GM12878 (cell line): ENCODE results near the gene TMCO6. TPM values are rescaled to one million over a fixed set of nuclear protein-coding genes. Genes with fewer than 3 reads are reported as not detected.

ENCODE experiments used
- ATAC-seq: fragments of 200-7000 bp; cut with Tn5 transposase; 3 replicates; pipeline ENCODE4 v1.9.1; 2020; ENCODE audit warnings: mild to moderate bottlenecking, moderate library complexity
- BruUV-seq: library from RNA; stranded (reverse); fragments of 400-500 nt; replicated peaks from 2 replicates; lab custom pipeline; 2021; lab: Mats Ljungman, UMichigan
- CTCF ChIA-PET: fragments of 300-600 bp; sonication (Branson Sonifier 250); formaldehyde crosslinking; extraction: SDS; loops from one replicate; lab custom pipeline; 2021; ENCODE audit warnings: inconsistent platforms; lab: Yijun Ruan, JAX
- POLR2A ChIA-PET: fragments of 350-600 bp; formaldehyde crosslinking; extraction: SDS; loops from one replicate; lab custom pipeline; 2021; ENCODE audit warnings: inconsistent platforms; lab: Charles Lee
- RAD21 ChIA-PET: fragments of 300-600 bp; sonication (Branson Sonifier 250); formaldehyde crosslinking; loops from one replicate; lab custom pipeline; 2023; ENCODE audit warnings: antibody characterized with exemption; ENCODE audit not compliant: unreplicated experiment; lab: Charles Lee
- SMC1A ChIA-PET: fragments of 300-600 bp; sonication (Branson Sonifier 250); formaldehyde crosslinking; loops from one replicate; lab custom pipeline; 2023; ENCODE audit not compliant: unreplicated experiment, uncharacterized antibody; lab: Charles Lee
- DNase-seq: peaks from one replicate; pipeline ENCODE4 v3.0.0-alpha.2; 2011; ENCODE audit warnings: low read depth, low spot score
- FAIRE-seq: peaks from 3 replicates; lab custom pipeline; 2011; peaks lifted over from hg19 to GRCh38; lab: Jason Lieb, UNC
- H2AFZ ChIP-seq: 2 replicates; pipeline ENCODE4 v1.6.0; 2011; ENCODE audit warnings: low read depth, low read length, control low read depth; ENCODE audit not compliant: control insufficient read depth
- H3K27ac ChIP-seq: 2 replicates; pipeline ENCODE4 v1.5.1; 2011; ENCODE audit warnings: control low read depth; ENCODE audit not compliant: control insufficient read depth, insufficient read depth
- H3K27me3 ChIP-seq, 2 experiments: replicated peaks in 1 of 2; 2 replicates each; pipeline versions ENCODE4 v1.6.0 to v1.6.1; 2011; ENCODE audit warnings: low read length in 1 of 2; ENCODE audit not compliant: control insufficient read depth in 2 of 2, insufficient read depth in 2 of 2
- H3K36me3 ChIP-seq, 2 experiments: 2 replicates each; pipeline ENCODE4 v1.5.1; 2011; ENCODE audit warnings: low read length in 1 of 2; ENCODE audit not compliant: control insufficient read depth in 2 of 2, insufficient read depth in 2 of 2
- H3K4me1 ChIP-seq: 2 replicates; pipeline ENCODE4 v1.6.1; 2011; ENCODE audit warnings: mild to moderate bottlenecking, low read length, moderate library complexity, mixed read lengths; ENCODE audit not compliant: control insufficient read depth, insufficient read depth
- H3K4me2 ChIP-seq: 2 replicates; pipeline ENCODE4 v1.6.0; 2011; ENCODE audit warnings: control low read depth; ENCODE audit not compliant: control insufficient read depth, insufficient read depth
- H3K4me3 ChIP-seq: fragments of 200-600 bp; sonication (generic); 2 replicates; pipeline ENCODE4 v1.5.1; 2016
- H3K79me2 ChIP-seq: 2 replicates; pipeline ENCODE4 v1.6.0; 2011; ENCODE audit warnings: low read length; ENCODE audit not compliant: control insufficient read depth, insufficient read depth
- H3K9ac ChIP-seq: 2 replicates; pipeline ENCODE4 v1.8.0; 2011; ENCODE audit warnings: low read length, control low read depth, mixed read lengths; ENCODE audit not compliant: control insufficient read depth, insufficient read depth
- H3K9me3 ChIP-seq: replicated peaks from 3 replicates; pipeline ENCODE4 v1.5.1; 2011; ENCODE audit warnings: mild to moderate bottlenecking, low read length; ENCODE audit not compliant: control insufficient read depth, insufficient read depth
- H4K20me1 ChIP-seq: 2 replicates; pipeline ENCODE4 v1.6.0; 2011; ENCODE audit not compliant: control insufficient read depth, insufficient read depth
- BMI1 ChIP-seq: fragments of 450-650 bp; IDR thresholded peaks from 2 replicates; pipeline ENCODE4 v1.6.1; 2016; ENCODE audit warnings: mild to moderate bottlenecking, moderate library complexity, borderline replicate concordance
- CHD2 ChIP-seq: IDR thresholded peaks from 2 replicates; pipeline ENCODE4 v1.6.1; 2011; ENCODE audit warnings: low read depth, low read length, improper control_type of control experiment, borderline replicate concordance
- KAT2A ChIP-seq: conservative IDR thresholded peaks from 2 replicates; pipeline ENCODE4 v1.6.1; 2011; ENCODE audit warnings: low read depth, low read length; ENCODE audit not compliant: control insufficient read depth
- MXI1 ChIP-seq: fragments of 150-350 bp; IDR thresholded peaks from 2 replicates; pipeline ENCODE4 v1.6.1; 2011; ENCODE audit warnings: low read depth, mild to moderate bottlenecking, inconsistent platforms, low read length, improper control_type of control experiment
- MYC ChIP-seq: IDR thresholded peaks from 2 replicates; pipeline ENCODE4 v1.6.1; 2011; ENCODE audit warnings: mild to moderate bottlenecking, low read length, moderate library complexity, inconsistent platforms; ENCODE audit not compliant: insufficient read depth, insufficient replicate concordance, insufficient read length, severe bottlenecking
- NFXL1 ChIP-seq: fragments of 450-650 bp; IDR thresholded peaks from 2 replicates; pipeline ENCODE4 v1.6.1; 2017; ENCODE audit warnings: antibody characterized with exemption, mild to moderate bottlenecking, borderline replicate concordance
- NFYB ChIP-seq: IDR thresholded peaks from 2 replicates; pipeline ENCODE4 v1.6.1; 2011; ENCODE audit warnings: low read depth, mild to moderate bottlenecking, low read length, improper control_type of control experiment, moderate library complexity; ENCODE audit not compliant: insufficient read depth
- NRF1 ChIP-seq: conservative IDR thresholded peaks from 2 replicates; pipeline ENCODE4 v1.6.1; 2011; ENCODE audit warnings: mild to moderate bottlenecking, low read depth, low read length, improper control_type of control experiment
- PAX8 ChIP-seq: fragments of 450-650 bp; IDR thresholded peaks from 2 replicates; pipeline ENCODE4 v1.6.1; 2017; ENCODE audit warnings: mild to moderate bottlenecking, moderate library complexity
- PML ChIP-seq: IDR thresholded peaks from 2 replicates; pipeline ENCODE4 v1.6.1; 2012; ENCODE audit warnings: low read length, inconsistent platforms
- POLR2AphosphoS5 ChIP-seq: IDR thresholded peaks from 2 replicates; pipeline ENCODE4 v1.6.1; 2011; ENCODE audit warnings: mild to moderate bottlenecking, low read length, inconsistent platforms
- RELB ChIP-seq: fragments of 450-650 bp; IDR thresholded peaks from 2 replicates; pipeline ENCODE4 v1.6.1; 2017; ENCODE audit warnings: low read depth, mild to moderate bottlenecking, moderate library complexity
- REST ChIP-seq: IDR thresholded peaks from 2 replicates; pipeline ENCODE4 v1.6.1; 2012; ENCODE audit warnings: mild to moderate bottlenecking, low read depth, low read length
- SREBF2 ChIP-seq: IDR thresholded peaks from 2 replicates; pipeline ENCODE4 v1.6.1; 2012; ENCODE audit warnings: mild to moderate bottlenecking, low read length
- STAT3 ChIP-seq: IDR thresholded peaks from 2 replicates; pipeline ENCODE4 v1.6.1; 2011; ENCODE audit warnings: low read depth, low read length, improper control_type of control experiment
- WGBS: methylation state at CpG from one replicate; pipeline ENCODE4 v1.1.6; 2016; ENCODE audit warnings: low lambda C conversion rate; ENCODE audit not compliant: insufficient replicate concordance, insufficient coverage; ENCODE audit errors: missing lambda C conversion rate; 5-methylcytosine and 5-hydroxymethylcytosine counted together
- in situ Hi-C: fragments of 300-500 bp; cut with MboI; formaldehyde crosslinking; loops from 9 replicates; pipeline ENCODE4 v1.14.3; 2018; ENCODE audit warnings: mixed read lengths
- intact Hi-C: fragments of 100-400 bp; cut with micrococcal nuclease; formaldehyde crosslinking; loops from one replicate; pipeline ENCODE4 v1.14.2; 2022; ENCODE audit not compliant: unreplicated experiment
- polyA plus RNA-seq, 11 experiments: library from polyadenylated mRNA; depleted of rRNA in 4 of 11; unstranded in 6 of 11; stranded (reverse) in 5 of 11; fragments of >200 nt; fragmentation: Nextera tagmentation in 4 of 11; fragmentation: Illumina TruSeq in 1 of 11; extraction: Ambion mirVana in 4 of 11; extraction: Trizol in 1 of 11; gene quantifications; 1 replicate in 1 of 11; 2 replicates in 10 of 11; pipeline versions ENCODE4 v1.2.1 to v1.2.3, GENCODE V29; 2011 to 2016; ENCODE audit warnings: inconsistent platforms in 2 of 11, missing spikeins in 2 of 11, low read depth in 1 of 11
- total RNA-seq, 4 experiments: library from RNA; depleted of rRNA in 3 of 4; stranded (reverse); fragments of >200 nt in 3 of 4; fragmentation: Illumina TruSeq in 1 of 4; extraction: Trizol in 1 of 4; gene quantifications; 2 replicates each; pipeline versions ENCODE4 v1.2.1 to v1.2.3, GENCODE V29; 2013 to 2021
- TF ChIP-seq, protein P1 (sequence below): fragments of 450-650 bp; IDR thresholded peaks from 2 replicates; pipeline ENCODE4 v1.6.1; 2014; ENCODE audit warnings: mild to moderate bottlenecking

TMCO6 gene
- total and polyA plus RNA-seq, 10 of the 15 experiments (the other 5 are each of a cell fraction or from before 2014, with no cell fraction given): 4.1 to 21.6 (median 11.7) TPM

DNA sequence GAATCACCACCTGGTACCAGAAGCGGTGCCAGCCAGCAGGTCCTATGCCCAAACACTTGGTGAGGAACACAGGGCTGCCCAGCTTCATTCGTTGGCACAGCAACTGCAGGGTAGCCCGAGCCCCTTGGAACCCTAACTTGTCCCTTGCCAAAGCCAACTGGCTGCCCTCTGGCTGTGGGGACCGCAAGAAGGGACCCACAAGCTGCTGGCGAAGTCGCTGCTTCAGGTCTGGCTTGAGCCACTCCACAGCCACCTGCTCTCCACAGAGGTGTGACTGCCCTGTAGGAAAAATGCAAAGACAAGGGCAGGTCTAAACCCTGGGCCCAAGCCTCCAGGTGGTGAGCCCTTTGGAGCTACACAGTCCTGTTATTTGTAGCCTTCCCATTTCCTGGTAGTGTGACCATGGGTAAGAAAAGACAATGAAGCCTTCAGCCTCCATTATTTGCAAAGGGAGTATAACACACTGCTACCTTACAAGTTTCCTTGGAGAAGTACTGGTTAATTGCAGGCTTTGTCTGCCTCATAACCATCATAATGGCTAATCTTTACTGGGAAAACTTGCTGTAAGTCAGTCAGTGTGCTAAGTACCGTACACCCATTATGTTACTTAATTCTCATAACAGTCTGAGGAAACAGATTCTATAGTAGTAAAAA lies 32.3 kb downstream of the TMCO6 start:
- intact Hi-C loops (no loop called here), in situ Hi-C loops (no loop called here)
- POLR2A ChIA-PET: no interaction called here
- Histone ChIP-seq H3K9me3 (no peaks in the 10 kb centered on the region), H3K9ac (no peak overlapping the region), H2AFZ (no peak overlapping the region), H3K4me1 (no peaks in the 10 kb centered on the region), H3K79me2 (peaks cover 10% of the 10 kb centered on the region), H3K27ac (no peak overlapping the region), H3K4me2 (no peak overlapping the region), H3K27me3 (no peaks in the 10 kb centered on the region), H3K4me3 (no peak overlapping the region), H4K20me1 (no peaks in the 10 kb centered on the region; the same call in 1 of the 2 replicates), H3K36me3 (peaks cover 25 to 31% of the 10 kb centered on the region in 2 experiments; a peak in 3 of 4 replicates)
- BruUV-seq: no TSS peak
- DNase-seq: no peak
- RAD21 ChIA-PET: interaction anchor here (0.9 kb wide), 1 partner anchor 24 kb away, joined by 3 read pairs; the partner anchor contains the start of gene IK
- CTCF ChIA-PET: no interaction called here
- SMC1A ChIA-PET: no interaction called here
- WGBS: 92% methylated on average over 6 of the region's 7 CpGs
- ATAC-seq: no peak
- no peak for FAIRE-seq
- TF ChIP-seq NFYB (no peak), PAX8 (no peak), BMI1 (no peak), RELB (no peak), SREBF2 (no peak), POLR2AphosphoS5 (no peak), KAT2A (no peak), REST (no peak), STAT3 (no peak), MXI1 (no peak), CHD2 (no peak), PML (no peak), NFXL1 (no peak), MYC (no peak), NRF1 (no peak)
- TF ChIP-seq, protein P1, sequence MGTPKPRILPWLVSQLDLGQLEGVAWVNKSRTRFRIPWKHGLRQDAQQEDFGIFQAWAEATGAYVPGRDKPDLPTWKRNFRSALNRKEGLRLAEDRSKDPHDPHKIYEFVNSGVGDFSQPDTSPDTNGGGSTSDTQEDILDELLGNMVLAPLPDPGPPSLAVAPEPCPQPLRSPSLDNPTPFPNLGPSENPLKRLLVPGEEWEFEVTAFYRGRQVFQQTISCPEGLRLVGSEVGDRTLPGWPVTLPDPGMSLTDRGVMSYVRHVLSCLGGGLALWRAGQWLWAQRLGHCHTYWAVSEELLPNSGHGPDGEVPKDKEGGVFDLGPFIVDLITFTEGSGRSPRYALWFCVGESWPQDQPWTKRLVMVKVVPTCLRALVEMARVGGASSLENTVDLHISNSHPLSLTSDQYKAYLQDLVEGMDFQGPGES: no peak
